HG02571 (cell line): ENCODE results near the gene UQCRC1.
"Not testable (repeated sequence)": the region's sequence is repeated elsewhere in the genome, so short reads cannot be mapped to it uniquely, and the experiment has no call there.

Source experiments
- ATAC-seq: cut with Tn5 transposase; IDR thresholded peaks from one replicate; pipeline ENCODE4 v1.9.1; 2021; ENCODE audit warnings: mild to moderate bottlenecking, moderate library complexity; ENCODE audit not compliant: unreplicated experiment

UQCRC1 gene

DNA sequence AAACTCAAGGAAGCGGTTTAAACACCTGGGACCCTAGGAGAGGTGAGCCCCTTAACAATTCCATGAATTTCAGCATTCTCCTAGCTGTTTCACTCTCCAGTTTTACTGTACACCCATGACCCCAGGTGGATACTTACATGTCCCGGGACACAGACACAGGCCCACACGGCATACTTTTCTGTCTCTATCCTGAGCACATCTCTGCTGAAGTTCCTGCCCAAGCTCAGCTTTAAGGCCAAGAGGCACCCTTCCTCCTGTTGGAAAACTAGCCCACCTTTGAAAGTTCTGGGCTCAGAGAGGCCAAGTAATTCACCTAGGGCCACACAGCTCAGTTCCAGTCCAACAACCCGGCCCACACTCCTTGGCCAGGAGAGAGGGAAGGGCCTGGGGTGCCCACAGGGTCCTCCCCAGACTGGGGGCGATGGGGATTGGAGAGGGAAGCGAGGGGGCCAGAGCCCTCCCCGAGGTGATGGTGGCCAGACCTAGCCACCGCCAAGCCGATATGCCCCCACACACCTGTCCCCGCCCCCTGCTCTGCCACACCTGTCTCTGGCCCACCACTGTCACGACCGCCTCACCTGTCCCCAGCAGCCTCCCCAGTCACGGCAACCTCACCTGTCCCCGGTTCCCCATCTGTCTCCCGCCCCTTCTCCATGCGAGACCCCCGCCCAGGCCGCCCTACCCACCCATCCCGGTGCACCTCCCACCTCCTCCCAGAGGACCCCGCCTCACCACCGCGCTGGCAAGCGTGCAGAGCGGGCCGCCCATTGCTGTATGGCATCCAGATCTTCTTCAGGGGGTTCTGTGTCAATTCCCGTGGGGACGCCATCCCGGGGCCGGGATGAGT is 53.3 kb downstream of the UQCRC1 start:
- ATAC-seq = no peak

DNA sequence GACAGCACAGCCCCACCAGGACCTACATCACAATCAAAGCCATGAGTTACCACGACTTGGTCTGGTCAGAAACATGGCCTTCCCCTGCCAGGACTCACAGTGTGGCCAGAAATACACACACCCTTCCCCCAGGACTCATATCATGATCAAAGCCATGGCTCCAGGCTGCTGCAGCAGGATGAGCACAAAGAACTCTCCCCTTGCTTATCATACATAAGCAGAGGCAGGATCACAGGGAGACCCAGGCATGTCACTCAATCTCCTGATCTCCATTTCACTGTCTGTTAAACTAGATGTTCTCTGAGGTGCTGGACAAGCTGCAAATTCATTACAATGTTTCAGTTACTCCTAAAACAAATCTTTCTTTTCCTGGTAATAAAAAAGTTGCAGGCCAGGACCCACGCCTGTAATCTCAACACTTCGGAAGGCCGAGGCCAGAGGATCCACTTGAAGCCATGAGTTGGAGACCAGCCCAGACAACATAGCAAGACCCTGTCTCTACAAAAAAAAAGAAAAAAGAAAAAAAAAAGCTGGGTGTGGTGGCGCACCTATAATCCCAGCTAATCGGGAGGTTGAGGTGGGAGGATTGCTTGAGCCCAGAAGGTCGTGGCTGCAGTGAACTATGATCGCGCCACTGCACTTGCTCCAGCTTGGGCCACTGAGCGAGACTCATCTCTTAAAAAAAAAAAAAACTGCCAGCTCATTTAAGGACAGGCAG is 54.1 kb downstream of the UQCRC1 start:
- ATAC-seq = no peak

DNA sequence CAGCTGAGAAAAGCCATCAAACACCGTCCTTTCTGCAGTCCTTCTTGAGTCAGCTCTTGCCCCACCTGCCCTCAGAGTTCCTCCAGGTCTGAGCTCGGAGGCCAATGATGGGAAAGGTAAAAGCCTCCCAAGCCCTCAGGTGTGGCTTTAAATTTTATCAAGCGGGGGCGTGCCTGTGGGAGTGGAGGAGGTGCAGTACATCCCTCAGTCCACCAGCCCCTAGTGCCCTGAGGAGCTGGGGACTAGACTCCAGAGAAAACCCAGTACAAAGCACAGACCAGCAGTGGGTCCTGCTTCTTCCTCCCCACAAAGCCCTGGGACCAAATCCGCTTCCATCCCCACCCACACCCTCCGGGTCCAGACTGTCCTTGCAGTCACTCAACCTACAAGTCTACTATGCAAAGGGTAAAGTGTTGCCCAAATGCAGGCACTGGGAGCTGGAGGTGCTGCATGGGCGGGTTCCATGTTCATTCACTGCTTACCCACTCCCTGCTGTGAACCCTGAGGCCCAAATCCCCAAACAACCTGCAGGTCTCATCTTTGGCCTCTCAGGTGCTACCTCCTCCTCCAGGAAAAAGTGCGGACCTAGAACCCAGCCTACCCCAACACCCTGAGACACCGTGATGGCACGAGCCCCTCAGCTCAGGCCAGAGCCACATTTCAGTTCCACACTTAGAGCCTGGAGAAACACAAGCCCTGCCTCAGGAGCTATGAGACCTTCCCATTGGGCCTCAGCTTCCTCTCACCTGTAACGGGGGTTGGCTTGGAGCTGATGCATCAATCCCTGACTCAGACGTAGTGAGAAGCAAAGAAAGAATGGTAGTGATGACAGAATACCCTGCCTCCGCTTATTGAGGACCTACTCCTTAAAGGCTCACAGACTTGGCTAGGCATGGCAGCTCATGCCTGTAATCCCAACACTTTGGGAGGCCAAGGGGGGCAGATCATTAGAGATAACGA is 55.3 kb downstream of the UQCRC1 start:
- no peak for ATAC-seq

DNA sequence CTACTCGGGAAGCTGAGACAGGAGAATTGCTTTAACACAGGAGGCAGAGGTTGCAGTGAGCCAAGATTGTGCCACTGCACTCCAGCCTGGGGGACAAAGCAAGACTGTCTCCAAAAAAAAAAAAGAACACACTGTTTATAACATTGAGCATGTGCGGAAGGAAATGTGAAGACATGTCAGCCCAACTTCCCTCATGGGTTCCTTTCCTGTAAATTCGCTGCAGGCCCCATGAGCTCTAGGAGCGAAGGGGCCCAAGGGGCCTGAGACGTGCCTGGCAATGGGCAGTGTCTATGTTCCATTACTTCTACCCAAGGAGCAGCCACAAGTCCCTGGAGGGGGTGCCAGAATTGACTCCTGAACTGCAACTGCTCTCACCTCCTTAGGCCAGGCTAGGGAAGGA is 56.1 kb downstream of the UQCRC1 start:
- no peak for ATAC-seq

DNA sequence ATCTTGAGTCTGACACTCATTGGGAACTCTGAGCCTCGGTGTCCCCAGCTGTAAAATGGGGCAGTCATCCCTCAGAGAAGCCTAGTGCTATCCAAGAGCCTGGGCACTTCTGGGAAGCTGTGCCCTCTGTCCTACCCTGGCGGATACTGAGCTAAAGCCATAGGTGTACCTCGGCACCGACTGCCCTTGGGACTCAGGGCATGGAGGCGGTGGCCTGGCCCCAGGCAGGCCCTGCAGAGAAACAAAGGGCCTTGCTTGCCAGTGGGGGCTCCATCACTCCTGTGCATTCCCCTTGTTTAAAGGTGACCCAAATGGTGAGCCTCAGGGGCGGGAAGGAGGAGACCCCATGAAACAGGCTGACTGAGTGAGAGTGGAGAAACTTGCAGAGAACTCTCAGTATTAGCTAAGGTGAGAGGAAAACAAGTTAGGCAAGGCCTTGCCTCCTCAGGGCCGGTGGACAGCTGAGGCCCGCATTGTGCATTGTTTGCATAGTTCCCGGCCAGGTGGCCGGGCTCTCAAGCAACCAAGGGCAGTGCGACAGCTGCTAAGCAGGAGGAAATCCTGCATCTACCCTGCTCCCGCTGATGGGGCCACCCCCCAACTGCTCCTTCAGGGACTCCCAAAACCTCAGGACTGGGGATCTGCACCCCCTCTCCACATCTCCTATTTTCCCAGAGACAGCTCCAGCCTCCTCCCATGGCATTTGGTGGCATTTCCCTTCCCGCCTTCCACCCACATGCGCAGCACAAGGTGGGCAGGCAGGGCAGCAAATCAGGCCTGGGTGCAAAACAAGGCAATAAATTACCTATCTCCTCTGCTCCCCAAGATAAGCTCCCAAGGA is 57.1 kb downstream of the UQCRC1 start:
- ATAC-seq = no peak

DNA sequence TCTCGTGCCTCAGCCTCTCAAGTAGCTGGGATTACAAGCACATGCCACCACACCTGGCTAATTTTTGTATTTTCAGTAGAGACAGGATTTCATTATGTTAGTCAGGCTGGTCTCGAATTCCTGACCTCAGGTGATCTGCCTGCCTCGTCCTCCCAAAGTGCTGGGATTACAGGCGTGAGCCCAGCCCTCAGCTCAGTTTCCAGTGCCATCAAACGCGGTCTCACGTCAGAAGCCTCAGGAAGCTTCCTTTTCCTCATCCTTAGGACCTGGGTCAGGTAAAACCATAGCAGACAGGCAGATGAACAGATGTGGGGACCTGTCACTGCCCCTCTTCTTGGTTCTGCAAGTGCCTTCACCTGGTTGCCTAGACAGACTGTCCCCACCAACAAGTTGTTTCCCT is 57.8 kb downstream of the UQCRC1 start:
- not testable (repeated sequence) for ATAC-seq
